Neural crest cell (in vitro differentiated cells): ENCODE results near the gene DLX1. TPM values are rescaled to one million over a fixed set of nuclear protein-coding genes. Genes with fewer than 3 reads are reported as not detected.
"Not testable (repeated sequence)": the region's sequence is repeated elsewhere in the genome, so short reads cannot be mapped to it uniquely, and the experiment has no call there.

Experiments
- DNase-seq: peaks from one replicate; pipeline ENCODE4 v3.0.0; 2021; ENCODE audit warnings: low read depth, mixed read lengths, low spot score
- H3K27ac Mint-ChIP-seq: one replicate; pipeline ENCODE4 v1.8.0; 2021; ENCODE audit warnings: mild to moderate bottlenecking, mixed read lengths; ENCODE audit not compliant: unreplicated experiment
- H3K27me3 Mint-ChIP-seq: 2 replicates; pipeline ENCODE4 v1.8.0; 2021; ENCODE audit warnings: low read depth, mild to moderate bottlenecking, mixed read lengths
- H3K36me3 Mint-ChIP-seq: 2 replicates; pipeline ENCODE4 v1.8.0; 2021; ENCODE audit warnings: low read depth, mild to moderate bottlenecking, mixed read lengths
- H3K4me1 Mint-ChIP-seq: 2 replicates; pipeline ENCODE4 v1.8.0; 2021; ENCODE audit warnings: mixed read lengths
- H3K4me3 Mint-ChIP-seq: one replicate; pipeline ENCODE4 v1.8.0; 2021; ENCODE audit warnings: mild to moderate bottlenecking, mixed read lengths
- H3K9me3 Mint-ChIP-seq: 2 replicates; pipeline ENCODE4 v1.8.0; 2021; ENCODE audit warnings: mixed read lengths
- total RNA-seq: library from RNA; stranded (reverse); gene quantifications from 2 replicates; pipeline ENCODE4 v1.2.1, GENCODE V29; 2021
- TF ChIP-seq, protein P1 (sequence below): fragments of 200-600 bp; sonication (generic); conservative IDR thresholded peaks from 2 replicates; pipeline ENCODE4 v1.5.0; 2021; ENCODE audit warnings: antibody characterized with exemption, mild to moderate bottlenecking

Gene DLX1
- total RNA-seq, 1 donor from 2014 or later: 48.9 TPM

DNA sequence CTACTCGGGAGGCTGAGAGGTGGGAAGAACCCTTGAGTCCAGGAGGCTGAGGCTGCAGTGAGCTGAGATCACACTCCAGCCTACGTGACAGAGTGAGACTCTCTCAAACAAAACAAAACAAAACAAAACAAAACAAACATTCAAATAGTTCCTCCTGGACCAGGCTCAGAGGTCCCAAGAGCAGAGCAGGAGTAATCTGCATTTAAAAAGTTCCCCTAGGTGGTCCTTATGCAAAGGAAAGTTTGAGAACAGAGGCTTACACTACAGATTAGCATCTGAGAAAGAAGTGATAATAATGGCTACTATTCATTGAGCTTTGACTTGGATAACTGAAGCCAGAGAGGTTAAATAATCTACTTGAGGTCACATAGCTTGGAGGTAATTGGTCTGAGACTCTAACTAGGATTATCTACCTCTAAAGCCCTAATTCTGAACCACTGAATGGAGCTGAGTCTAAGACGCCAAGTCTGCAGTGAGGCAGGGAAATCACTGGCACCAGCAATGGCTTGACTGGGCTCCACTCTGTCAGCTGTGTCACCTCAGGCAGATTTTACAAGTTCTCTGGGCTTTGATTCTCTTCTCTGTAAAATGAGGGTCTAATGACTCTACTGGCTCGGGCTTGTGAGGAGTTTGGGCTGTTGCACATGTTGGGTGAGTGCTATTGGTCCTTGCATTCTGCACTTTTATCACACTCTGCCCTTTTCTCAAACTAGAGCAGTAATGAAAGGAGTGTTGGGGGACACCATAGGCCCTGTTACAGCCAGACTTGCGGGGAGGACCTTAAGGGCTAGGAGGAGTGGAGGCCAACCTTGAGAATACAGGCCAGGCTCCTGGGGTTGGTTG, 46.6 kb downstream of the DLX1 start:
- no peaks in the 10 kb centered on the region for H3K36me3 Mint-ChIP-seq
- H3K4me3 Mint-ChIP-seq: no peak overlapping the region
- H3K9me3 Mint-ChIP-seq: peaks cover 6% of the 10 kb centered on the region
- H3K27me3 Mint-ChIP-seq: peaks cover 6% of the 10 kb centered on the region
- no peak overlapping the region for H3K27ac Mint-ChIP-seq
- no peak for DNase-seq
- peaks cover 14% of the 10 kb centered on the region for H3K4me1 Mint-ChIP-seq
- TF ChIP-seq, protein P1, sequence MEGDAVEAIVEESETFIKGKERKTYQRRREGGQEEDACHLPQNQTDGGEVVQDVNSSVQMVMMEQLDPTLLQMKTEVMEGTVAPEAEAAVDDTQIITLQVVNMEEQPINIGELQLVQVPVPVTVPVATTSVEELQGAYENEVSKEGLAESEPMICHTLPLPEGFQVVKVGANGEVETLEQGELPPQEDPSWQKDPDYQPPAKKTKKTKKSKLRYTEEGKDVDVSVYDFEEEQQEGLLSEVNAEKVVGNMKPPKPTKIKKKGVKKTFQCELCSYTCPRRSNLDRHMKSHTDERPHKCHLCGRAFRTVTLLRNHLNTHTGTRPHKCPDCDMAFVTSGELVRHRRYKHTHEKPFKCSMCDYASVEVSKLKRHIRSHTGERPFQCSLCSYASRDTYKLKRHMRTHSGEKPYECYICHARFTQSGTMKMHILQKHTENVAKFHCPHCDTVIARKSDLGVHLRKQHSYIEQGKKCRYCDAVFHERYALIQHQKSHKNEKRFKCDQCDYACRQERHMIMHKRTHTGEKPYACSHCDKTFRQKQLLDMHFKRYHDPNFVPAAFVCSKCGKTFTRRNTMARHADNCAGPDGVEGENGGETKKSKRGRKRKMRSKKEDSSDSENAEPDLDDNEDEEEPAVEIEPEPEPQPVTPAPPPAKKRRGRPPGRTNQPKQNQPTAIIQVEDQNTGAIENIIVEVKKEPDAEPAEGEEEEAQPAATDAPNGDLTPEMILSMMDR: no peak

DNA sequence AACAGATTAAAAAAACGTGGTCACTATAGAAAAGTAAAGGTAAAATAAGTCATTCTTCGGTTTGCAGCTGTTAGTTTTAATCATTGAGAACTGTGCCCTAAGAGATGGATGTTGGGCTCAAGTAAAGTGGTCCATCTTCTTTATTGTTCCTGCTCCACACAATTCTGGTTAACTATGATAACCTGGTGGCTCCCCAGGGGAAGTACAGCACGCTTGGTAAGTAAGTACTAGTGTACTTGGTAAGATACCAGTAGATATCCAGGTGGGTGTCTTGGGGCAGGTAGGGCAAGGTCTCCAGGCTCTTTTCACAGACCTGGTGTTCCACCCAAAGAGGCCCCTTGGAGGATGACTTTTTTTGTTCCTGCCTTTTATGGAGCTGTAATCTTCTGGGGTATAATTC, 49.0 kb downstream of the DLX1 start:
- Mint-ChIP-seq H3K9me3 (peaks cover 8% of the 10 kb centered on the region), H3K27me3 (peaks cover 6% of the 10 kb centered on the region), H3K27ac (no peak overlapping the region), H3K36me3 (no peaks in the 10 kb centered on the region), H3K4me3 (no peak overlapping the region), H3K4me1 (peaks cover 14% of the 10 kb centered on the region)
- no peak for DNase-seq
- TF ChIP-seq, protein P1: peak; percentile 14

DNA sequence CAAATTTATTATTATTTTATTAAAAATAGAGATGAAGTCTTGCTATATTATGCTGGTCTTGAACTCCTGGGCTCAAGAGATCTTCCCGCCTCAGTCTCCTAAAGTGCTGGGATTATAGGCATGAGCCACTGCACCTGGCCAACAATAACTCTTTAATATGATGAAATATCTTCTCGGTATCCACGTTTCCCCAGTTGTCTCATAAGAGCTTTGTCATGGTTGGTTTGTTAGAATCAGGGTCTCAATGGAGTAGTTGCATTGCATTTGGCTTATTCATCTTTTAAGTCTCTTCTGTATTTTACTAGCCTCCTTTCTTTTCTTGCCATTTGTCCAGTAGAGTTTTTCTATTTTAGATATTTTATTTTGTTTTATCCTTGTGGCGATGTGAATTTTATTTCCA, 50.1 kb downstream of the DLX1 start:
- H3K27me3 Mint-ChIP-seq: peaks cover 6% of the 10 kb centered on the region

DNA sequence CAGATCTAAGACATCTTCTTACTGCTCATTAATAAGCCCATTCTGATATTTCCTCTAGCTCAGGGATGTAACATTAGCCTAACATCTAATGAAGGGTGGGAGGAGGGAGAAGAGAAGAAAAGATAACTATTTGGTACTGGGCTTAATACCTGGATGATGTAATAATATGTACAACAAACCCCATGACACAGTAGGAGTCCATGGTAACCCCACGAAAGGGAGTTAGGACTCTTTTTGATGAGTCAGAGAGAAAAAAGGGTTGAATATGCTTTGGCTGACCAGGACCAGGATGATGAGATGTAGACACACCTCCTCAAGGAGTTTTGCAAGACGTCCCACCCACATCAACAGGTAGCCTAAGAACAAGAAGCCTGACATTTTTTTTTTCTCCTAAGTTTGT, 51.8 kb downstream of the DLX1 start:
- Mint-ChIP-seq H3K27ac (no peak overlapping the region), H3K36me3 (no peaks in the 10 kb centered on the region), H3K4me3 (no peak overlapping the region), H3K27me3 (peaks cover 6% of the 10 kb centered on the region), H3K4me1 (peaks cover 5% of the 10 kb centered on the region), H3K9me3 (peaks cover 8% of the 10 kb centered on the region)
- DNase-seq: no peak
- TF ChIP-seq, protein P1: no peak

More for the DNA sequence above, 50.1 kb downstream of the DLX1 start:
- no peak for DNase-seq
- TF ChIP-seq, protein P1: no peak
- Mint-ChIP-seq H3K36me3 (no peaks in the 10 kb centered on the region), H3K9me3 (peaks cover 8% of the 10 kb centered on the region), H3K4me1 (peaks cover 14% of the 10 kb centered on the region), H3K4me3 (no peak overlapping the region), H3K27ac (no peak overlapping the region)

DNA sequence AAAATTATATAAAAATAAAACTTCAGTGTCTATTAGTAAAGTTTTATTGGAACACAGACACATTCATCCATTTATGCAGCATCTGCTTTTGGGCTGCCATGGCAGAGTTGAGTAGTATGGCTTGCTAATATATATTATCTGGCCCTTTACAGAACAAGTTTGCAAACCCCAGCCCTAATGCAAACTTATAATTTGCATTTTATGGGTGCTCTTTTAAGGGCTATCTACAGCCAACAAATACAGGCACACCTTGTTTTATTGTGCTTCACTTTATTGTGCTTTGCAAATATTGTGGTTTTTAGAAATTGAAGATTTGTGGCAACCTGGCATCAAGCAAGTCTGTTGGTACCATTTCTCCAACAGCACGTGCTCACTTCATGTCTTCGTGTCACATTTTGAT, 52.6 kb downstream of the DLX1 start:
- Mint-ChIP-seq H3K4me1 (no peaks in the 10 kb centered on the region), H3K27ac (no peak overlapping the region), H3K4me3 (no peak overlapping the region), H3K36me3 (no peaks in the 10 kb centered on the region), H3K9me3 (peaks cover 8% of the 10 kb centered on the region), H3K27me3 (peaks cover 6% of the 10 kb centered on the region)
- TF ChIP-seq, protein P1: no peak
- no peak for DNase-seq

DNA sequence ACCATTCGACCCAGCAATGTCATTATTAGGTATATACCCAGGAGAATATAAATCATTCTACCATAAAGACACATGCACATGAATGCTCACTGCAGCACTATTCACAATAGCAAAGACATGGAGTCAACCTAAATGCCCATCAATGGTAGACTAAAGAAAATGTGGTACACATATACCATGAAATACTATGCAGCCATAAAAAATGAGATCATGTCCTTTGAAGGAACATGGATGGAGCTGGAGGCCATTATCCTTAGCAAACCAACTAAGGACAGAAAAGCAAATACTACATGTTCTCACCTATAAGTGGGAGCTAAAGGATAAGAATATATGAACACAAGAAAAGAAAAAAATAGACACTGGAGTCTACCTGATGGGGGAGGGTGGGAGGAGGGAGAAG, 53.4 kb downstream of the DLX1 start:
- H3K36me3 Mint-ChIP-seq, H3K27ac Mint-ChIP-seq, H3K27me3 Mint-ChIP-seq, H3K9me3 Mint-ChIP-seq, H3K4me3 Mint-ChIP-seq, H3K4me1 Mint-ChIP-seq, DNase-seq: not testable (repeated sequence)
